Panc1 (cell line): ENCODE data around the gene RALGPS2. TPM values are rescaled to one million over a fixed set of nuclear protein-coding genes. Genes with fewer than 3 reads are reported as not detected.

Experiments
- ATAC-seq: fragments of 200-7000 bp; cut with Tn5 transposase; 2 replicates; pipeline ENCODE4 v1.9.1; 2020; ENCODE audit warnings: mild to moderate bottlenecking, moderate library complexity
- BruUV-seq: library from RNA; stranded (reverse); fragments of 400-500 nt; replicated peaks from 2 replicates; lab custom pipeline; 2021; lab: Mats Ljungman, UMichigan
- CTCF ChIA-PET: fragments of 300-600 bp; sonication (Branson Sonifier 250); formaldehyde crosslinking; loops from one replicate; lab custom pipeline; 2022; ENCODE audit warnings: antibody characterized with exemption; lab: Charles Lee
- POLR2A ChIA-PET: fragments of 300-600 bp; sonication (Branson Sonifier 250); formaldehyde crosslinking; loops from one replicate; lab custom pipeline; 2022; ENCODE audit warnings: antibody characterized with exemption; lab: Charles Lee
- DNase-seq: peaks from one replicate; pipeline ENCODE4 v3.0.0-alpha.2; 2010; ENCODE audit warnings: low read depth, low spot score
- H3K27ac ChIP-seq: 2 replicates; pipeline ENCODE4 v1.5.1; 2011; ENCODE audit warnings: mild to moderate bottlenecking, low read length, inconsistent platforms
- H3K27me3 ChIP-seq: fragments of 200-500 bp; sonication (Bioruptor generic); 2 replicates; pipeline ENCODE4 v1.6.0; 2014; ENCODE audit warnings: low read length, inconsistent platforms; ENCODE audit not compliant: control insufficient read depth, insufficient read depth
- H3K36me3 ChIP-seq: fragments of 200-500 bp; sonication (Bioruptor generic); 2 replicates; pipeline ENCODE4 v1.5.1; 2014; ENCODE audit warnings: inconsistent platforms, mild to moderate bottlenecking, low read length, moderate library complexity; ENCODE audit not compliant: control insufficient read depth, insufficient read depth
- H3K4me1 ChIP-seq: 2 replicates; pipeline ENCODE4 v1.5.1; 2011; ENCODE audit warnings: inconsistent platforms, mild to moderate bottlenecking, low read length, moderate library complexity; ENCODE audit not compliant: control insufficient read depth, insufficient read depth
- H3K4me3 ChIP-seq, 2 experiments: 2 replicates each; pipeline ENCODE4 v1.5.1; 2011 to 2012; ENCODE audit warnings: low read depth in 2 of 2, low read length in 2 of 2, mild to moderate bottlenecking in 2 of 2, inconsistent platforms in 1 of 2, moderate library complexity in 1 of 2
- H3K9me3 ChIP-seq: fragments of 200-500 bp; sonication (Bioruptor generic); 2 replicates; pipeline ENCODE4 v1.5.1; 2014; ENCODE audit warnings: low read depth, mild to moderate bottlenecking, inconsistent platforms, low read length, moderate library complexity; ENCODE audit not compliant: control insufficient read depth, insufficient read depth
- POLR2AphosphoS5 ChIP-seq: IDR thresholded peaks from 2 replicates; pipeline ENCODE4 v1.6.1; 2012; ENCODE audit warnings: mild to moderate bottlenecking, low read depth, low read length, moderate library complexity
- SIN3A ChIP-seq: IDR thresholded peaks from 2 replicates; pipeline ENCODE4 v1.6.1; 2012; ENCODE audit warnings: low read depth, mild to moderate bottlenecking, low read length, moderate library complexity, borderline replicate concordance; ENCODE audit not compliant: insufficient read depth
- TCF7L2 ChIP-seq: IDR thresholded peaks from 2 replicates; pipeline ENCODE4 v1.6.1; 2011; ENCODE audit warnings: mild to moderate bottlenecking, low read depth, low read length, inconsistent platforms
- in situ Hi-C: cut with HindIII; loops from 2 replicates; pipeline ENCODE4 v1.10.0; 2016; ENCODE audit warnings: low sequenced_read_pairs, low pct_unique_long_range_greater_than_20kb
- intact Hi-C: fragments of 100-400 bp; cut with micrococcal nuclease; formaldehyde crosslinking; loops from one replicate; pipeline ENCODE4 v1.10.0; 2022; ENCODE audit not compliant: unreplicated experiment
- total RNA-seq: library from RNA; stranded (reverse); gene quantifications from one replicate; pipeline ENCODE4 v1.2.1, GENCODE V29; 2021; ENCODE audit not compliant: unreplicated experiment
- TF ChIP-seq, protein P1 (sequence below), 2 experiments: IDR thresholded peaks; 2 replicates each; pipeline ENCODE4 v1.6.1; 2011 to 2012; ENCODE audit warnings: low read depth in 2 of 2, control low read depth in 1 of 2, low read length in 1 of 2, mild to moderate bottlenecking in 1 of 2, moderate library complexity in 1 of 2; ENCODE audit not compliant: insufficient read depth in 1 of 2
- TF ChIP-seq, protein P2 (sequence below): fragments of 450-650 bp; IDR thresholded peaks from 2 replicates; pipeline ENCODE4 v1.5.1; 2017; ENCODE audit warnings: mild to moderate bottlenecking

Gene RALGPS2
- total RNA-seq, 1 experiment from 2014 or later, result 5.4 TPM

DNA sequence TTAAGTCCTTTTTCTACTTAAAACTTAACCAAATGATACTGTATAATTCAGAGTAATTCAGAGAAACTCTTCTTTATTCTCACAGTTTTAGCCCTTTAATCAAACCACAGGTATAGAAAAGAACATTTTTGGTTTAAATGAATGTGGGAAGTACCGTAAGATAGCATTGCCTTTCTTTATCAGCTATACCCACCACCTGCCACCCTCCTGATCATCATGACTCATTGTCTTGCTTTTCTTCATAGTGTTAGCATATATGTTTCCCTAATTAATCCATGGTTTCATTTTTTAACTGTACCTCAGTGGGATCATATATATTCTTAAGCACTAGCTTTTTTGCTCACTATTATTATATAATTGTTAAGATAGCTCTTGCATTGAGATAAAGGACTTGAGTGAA lies 173.4 kb downstream of the RALGPS2 start:
- ATAC-seq (no peak), DNase-seq (no peak)
- Histone ChIP-seq H3K4me3 (no peak overlapping the region), H3K4me1 (no peaks in the 10 kb centered on the region), H3K27me3 (no peaks in the 10 kb centered on the region), H3K27ac (no peak overlapping the region), H3K36me3 (no peaks in the 10 kb centered on the region), H3K9me3 (no peaks in the 10 kb centered on the region)
- intact Hi-C loops (no loop called here), in situ Hi-C loops (no loop called here)
- POLR2A ChIA-PET, result no interaction called here
- TF ChIP-seq TCF7L2 (no peak), SIN3A (no peak)
- BruUV-seq, result no TSS peak
- CTCF ChIA-PET, result no interaction called here

DNA sequence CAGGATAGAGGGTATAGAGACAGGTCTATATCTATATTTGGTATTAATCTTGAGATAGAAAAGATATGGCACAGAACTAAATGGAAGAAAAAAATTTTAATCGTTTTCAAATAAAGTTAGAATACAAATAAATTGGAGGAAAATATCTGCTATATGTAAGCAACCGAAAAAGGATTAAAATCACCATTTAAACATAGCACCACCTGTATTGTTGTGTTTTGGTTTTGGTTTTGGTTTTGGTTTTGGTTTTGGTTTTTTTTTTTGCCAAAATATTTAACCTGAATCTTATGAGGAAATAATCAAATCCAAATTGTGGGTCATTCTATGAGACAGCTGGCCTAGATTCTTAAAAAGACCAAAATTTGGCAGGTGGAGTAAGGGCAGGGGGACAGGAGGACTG lies 174.4 kb downstream of the RALGPS2 start:
- no peaks in the 10 kb centered on the region for H3K36me3 ChIP-seq
- ChIA-PET POLR2A (no interaction called here), CTCF (interaction anchor here (0.6 to 0.7 kb wide), 2 partner anchors 87 to 327 kb away, joined by 6 to 10 read pairs; no protein-coding TSS in a partner anchor)
- H3K27ac ChIP-seq, result no peak overlapping the region
- BruUV-seq, result no TSS peak
- no peak for ATAC-seq
- DNase-seq, result no peak
- intact Hi-C loops (no loop called here), in situ Hi-C loops (no loop called here)
- no peak overlapping the region for H3K4me3 ChIP-seq
- no peaks in the 10 kb centered on the region for H3K27me3 ChIP-seq
- TF ChIP-seq SIN3A (no peak), POLR2AphosphoS5 (no peak), TCF7L2 (no peak)
- TF ChIP-seq, protein P1, sequence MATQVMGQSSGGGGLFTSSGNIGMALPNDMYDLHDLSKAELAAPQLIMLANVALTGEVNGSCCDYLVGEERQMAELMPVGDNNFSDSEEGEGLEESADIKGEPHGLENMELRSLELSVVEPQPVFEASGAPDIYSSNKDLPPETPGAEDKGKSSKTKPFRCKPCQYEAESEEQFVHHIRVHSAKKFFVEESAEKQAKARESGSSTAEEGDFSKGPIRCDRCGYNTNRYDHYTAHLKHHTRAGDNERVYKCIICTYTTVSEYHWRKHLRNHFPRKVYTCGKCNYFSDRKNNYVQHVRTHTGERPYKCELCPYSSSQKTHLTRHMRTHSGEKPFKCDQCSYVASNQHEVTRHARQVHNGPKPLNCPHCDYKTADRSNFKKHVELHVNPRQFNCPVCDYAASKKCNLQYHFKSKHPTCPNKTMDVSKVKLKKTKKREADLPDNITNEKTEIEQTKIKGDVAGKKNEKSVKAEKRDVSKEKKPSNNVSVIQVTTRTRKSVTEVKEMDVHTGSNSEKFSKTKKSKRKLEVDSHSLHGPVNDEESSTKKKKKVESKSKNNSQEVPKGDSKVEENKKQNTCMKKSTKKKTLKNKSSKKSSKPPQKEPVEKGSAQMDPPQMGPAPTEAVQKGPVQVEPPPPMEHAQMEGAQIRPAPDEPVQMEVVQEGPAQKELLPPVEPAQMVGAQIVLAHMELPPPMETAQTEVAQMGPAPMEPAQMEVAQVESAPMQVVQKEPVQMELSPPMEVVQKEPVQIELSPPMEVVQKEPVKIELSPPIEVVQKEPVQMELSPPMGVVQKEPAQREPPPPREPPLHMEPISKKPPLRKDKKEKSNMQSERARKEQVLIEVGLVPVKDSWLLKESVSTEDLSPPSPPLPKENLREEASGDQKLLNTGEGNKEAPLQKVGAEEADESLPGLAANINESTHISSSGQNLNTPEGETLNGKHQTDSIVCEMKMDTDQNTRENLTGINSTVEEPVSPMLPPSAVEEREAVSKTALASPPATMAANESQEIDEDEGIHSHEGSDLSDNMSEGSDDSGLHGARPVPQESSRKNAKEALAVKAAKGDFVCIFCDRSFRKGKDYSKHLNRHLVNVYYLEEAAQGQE (IDR thresholded peaks at IDR 0.05; ENCODE audit: insufficient read depth in 1 of 2, low read depth in 2 of 2, low read length in 1 of 2), result no peak
- TF ChIP-seq, protein P2, sequence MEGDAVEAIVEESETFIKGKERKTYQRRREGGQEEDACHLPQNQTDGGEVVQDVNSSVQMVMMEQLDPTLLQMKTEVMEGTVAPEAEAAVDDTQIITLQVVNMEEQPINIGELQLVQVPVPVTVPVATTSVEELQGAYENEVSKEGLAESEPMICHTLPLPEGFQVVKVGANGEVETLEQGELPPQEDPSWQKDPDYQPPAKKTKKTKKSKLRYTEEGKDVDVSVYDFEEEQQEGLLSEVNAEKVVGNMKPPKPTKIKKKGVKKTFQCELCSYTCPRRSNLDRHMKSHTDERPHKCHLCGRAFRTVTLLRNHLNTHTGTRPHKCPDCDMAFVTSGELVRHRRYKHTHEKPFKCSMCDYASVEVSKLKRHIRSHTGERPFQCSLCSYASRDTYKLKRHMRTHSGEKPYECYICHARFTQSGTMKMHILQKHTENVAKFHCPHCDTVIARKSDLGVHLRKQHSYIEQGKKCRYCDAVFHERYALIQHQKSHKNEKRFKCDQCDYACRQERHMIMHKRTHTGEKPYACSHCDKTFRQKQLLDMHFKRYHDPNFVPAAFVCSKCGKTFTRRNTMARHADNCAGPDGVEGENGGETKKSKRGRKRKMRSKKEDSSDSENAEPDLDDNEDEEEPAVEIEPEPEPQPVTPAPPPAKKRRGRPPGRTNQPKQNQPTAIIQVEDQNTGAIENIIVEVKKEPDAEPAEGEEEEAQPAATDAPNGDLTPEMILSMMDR, result no peak
- H3K9me3 ChIP-seq, result no peaks in the 10 kb centered on the region
- no peaks in the 10 kb centered on the region for H3K4me1 ChIP-seq

DNA sequence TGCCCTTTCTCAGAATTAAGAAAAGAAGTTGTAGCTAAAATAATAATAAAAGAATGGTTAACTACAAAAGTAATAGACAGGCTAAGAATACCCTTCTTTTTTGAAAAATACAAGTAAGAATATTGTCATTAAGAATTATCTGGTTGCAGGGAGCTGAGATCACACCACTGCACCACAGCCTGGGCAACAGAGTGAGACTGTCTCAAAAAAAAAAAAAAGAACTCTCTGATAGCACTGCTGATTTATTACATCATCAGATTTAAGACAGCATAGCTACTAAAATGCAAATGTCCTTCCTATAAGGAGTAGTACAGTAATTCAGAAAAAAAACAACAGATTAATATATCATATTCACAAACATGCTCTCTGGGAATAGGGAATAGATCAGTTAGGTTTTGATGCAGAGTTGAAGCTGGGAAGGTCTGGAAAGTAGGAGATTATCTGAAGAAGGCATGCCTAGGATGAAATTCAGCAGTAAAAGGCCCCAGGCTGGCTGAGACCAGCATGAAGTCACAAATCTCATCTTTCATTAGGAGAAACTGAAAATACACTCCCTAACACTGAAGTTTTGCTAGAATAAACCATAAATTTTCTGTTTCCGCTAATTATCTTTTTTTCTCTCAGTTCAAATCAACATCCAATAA lies 176.6 kb downstream of the RALGPS2 start:
- Histone ChIP-seq H3K27me3 (no peaks in the 10 kb centered on the region), H3K4me1 (no peaks in the 10 kb centered on the region), H3K4me3 (no peak overlapping the region), H3K27ac (no peak overlapping the region), H3K9me3 (no peaks in the 10 kb centered on the region), H3K36me3 (no peaks in the 10 kb centered on the region)
- ATAC-seq, result no peak
- ChIA-PET POLR2A (no interaction called here), CTCF (no interaction called here)
- BruUV-seq, result no TSS peak
- TF ChIP-seq, protein P2, result no peak
- TF ChIP-seq SIN3A, result no peak
- TF ChIP-seq, protein P1 (IDR thresholded peaks at IDR 0.05; ENCODE audit: insufficient read depth in 1 of 2, low read depth in 2 of 2, low read length in 1 of 2), result no peak
- no peak for TF ChIP-seq TCF7L2
- no peak for TF ChIP-seq POLR2AphosphoS5
- no peak for DNase-seq
- intact Hi-C loops, result no loop called here
- in situ Hi-C loops, result no loop called here
